Colonic mucosa (tissue), 4 donors: ENCODE data around the gene WWOX. TPM values are rescaled to one million over a fixed set of nuclear protein-coding genes. Genes with fewer than 3 reads are reported as not detected.

Source experiments
- DNase-seq: peaks from one replicate; pipeline ENCODE4 v3.0.0-alpha.2; 2020
- H3K27ac ChIP-seq: fragments of 200-600 bp; one replicate; pipeline ENCODE4 v1.8.0; 2021
- H3K27me3 ChIP-seq: fragments of 200-600 bp; one replicate; pipeline ENCODE4 v1.8.0; 2021
- H3K36me3 ChIP-seq: fragments of 200-600 bp; one replicate; pipeline ENCODE4 v1.8.0; 2021
- H3K4me1 ChIP-seq: fragments of 200-600 bp; one replicate; pipeline ENCODE4 v1.8.0; 2021; ENCODE audit warnings: mild to moderate bottlenecking
- H3K4me3 ChIP-seq: fragments of 200-600 bp; one replicate; pipeline ENCODE4 v1.8.0; 2021
- H3K9ac ChIP-seq, 2 donors: one replicate each; pipeline ENCODE4 v1.7.0; 2013; ENCODE audit warnings: control low read depth in 2 of 2, low read depth in 2 of 2, low read length in 2 of 2
- H3K9me3 ChIP-seq: fragments of 200-600 bp; one replicate; pipeline ENCODE4 v1.8.0; 2021
- intact Hi-C: fragments of 100-400 bp; cut with DNase I; formaldehyde crosslinking; loops from one replicate; pipeline ENCODE4 v1.14.1; 2022
- total RNA-seq, 2 donors: library from RNA; stranded (reverse); fragmentation: NEBNext Ultra II Directional in 1 of 2; extraction: Animal tissue kit (Norgen Biotek cat#: 25700) in 1 of 2; gene quantifications; one replicate each; pipeline ENCODE4 v1.2.1, GENCODE V29; 2021
- TF ChIP-seq, protein P1 (sequence below): fragments of 200-600 bp; IDR thresholded peaks from one replicate; pipeline ENCODE4 v1.8.0; 2022; ENCODE audit warnings: antibody characterized with exemption, mild to moderate bottlenecking
- donor health status: healthy.
- donor health status: DM: no; HTN: no; CAD: no.
- donor health status: DM: no; HTN: no; CAD: no.

Gene WWOX
- total RNA-seq, 2 donors from 2014 or later: 7.2 to 11.0 TPM

DNA sequence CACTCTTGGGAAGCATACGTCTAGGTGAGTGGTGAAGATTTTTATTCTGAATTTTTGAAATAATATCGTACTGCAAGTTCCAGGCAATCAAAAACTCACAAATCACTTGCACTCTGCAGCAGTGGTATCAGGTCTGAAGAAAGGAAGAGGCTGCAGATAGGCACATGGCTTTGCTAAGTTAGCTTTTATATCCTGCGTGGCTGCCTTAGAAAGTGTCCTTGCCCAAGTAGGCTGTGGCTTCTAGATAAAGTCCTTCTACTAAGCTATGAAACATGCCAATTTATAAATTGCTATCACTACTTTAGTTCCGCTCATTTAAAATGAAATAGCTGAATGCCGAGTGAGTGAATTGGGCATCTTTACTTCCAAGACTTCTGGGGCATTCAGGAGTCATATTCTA is 17.9 kb downstream of the WWOX start:
- H3K36me3 ChIP-seq: no peaks in the 10 kb centered on the region
- TF ChIP-seq, protein P1, sequence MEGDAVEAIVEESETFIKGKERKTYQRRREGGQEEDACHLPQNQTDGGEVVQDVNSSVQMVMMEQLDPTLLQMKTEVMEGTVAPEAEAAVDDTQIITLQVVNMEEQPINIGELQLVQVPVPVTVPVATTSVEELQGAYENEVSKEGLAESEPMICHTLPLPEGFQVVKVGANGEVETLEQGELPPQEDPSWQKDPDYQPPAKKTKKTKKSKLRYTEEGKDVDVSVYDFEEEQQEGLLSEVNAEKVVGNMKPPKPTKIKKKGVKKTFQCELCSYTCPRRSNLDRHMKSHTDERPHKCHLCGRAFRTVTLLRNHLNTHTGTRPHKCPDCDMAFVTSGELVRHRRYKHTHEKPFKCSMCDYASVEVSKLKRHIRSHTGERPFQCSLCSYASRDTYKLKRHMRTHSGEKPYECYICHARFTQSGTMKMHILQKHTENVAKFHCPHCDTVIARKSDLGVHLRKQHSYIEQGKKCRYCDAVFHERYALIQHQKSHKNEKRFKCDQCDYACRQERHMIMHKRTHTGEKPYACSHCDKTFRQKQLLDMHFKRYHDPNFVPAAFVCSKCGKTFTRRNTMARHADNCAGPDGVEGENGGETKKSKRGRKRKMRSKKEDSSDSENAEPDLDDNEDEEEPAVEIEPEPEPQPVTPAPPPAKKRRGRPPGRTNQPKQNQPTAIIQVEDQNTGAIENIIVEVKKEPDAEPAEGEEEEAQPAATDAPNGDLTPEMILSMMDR: no peak
- no peak overlapping the region for H3K27ac ChIP-seq
- H3K27me3 ChIP-seq: no peaks in the 10 kb centered on the region
- no peak for DNase-seq
- no peaks in the 10 kb centered on the region for H3K9me3 ChIP-seq
- H3K4me3 ChIP-seq: no peak overlapping the region
- intact Hi-C loops: no loop called here
- no peak overlapping the region for H3K9ac ChIP-seq
- no peaks in the 10 kb centered on the region for H3K4me1 ChIP-seq

DNA sequence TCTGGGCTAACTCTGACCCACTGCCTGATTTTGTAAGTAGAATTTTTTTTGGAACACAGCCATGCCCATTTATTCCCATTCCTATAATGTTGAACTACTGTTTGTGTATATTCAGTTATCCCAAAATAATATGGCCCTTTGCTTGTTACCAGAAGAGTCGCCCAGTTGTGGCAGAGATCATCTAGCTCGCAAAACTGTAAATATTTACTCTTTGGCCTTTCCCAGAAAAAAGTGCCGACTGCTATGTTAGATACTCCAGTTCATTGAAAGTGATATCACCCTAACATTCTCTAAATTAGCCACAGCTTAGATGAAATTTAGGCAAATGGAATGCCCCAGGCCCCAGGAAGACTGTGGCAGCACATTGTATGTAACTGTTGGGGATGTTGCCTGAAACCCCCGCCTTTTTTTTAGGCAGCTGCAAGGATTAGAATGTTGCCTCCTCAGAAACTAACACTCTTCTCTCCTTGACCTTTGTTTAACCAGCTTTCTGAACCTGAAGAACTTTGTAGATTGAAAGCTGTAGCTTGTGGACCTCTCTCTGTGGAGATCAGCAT is 19.1 kb downstream of the WWOX start:
- Histone ChIP-seq H3K9ac (no peak overlapping the region), H3K36me3 (no peaks in the 10 kb centered on the region), H3K4me1 (no peaks in the 10 kb centered on the region), H3K27ac (no peak overlapping the region), H3K27me3 (no peaks in the 10 kb centered on the region), H3K4me3 (no peak overlapping the region), H3K9me3 (no peaks in the 10 kb centered on the region)
- TF ChIP-seq, protein P1: no peak
- no peak for DNase-seq
- intact Hi-C loops: no loop called here

- no peak overlapping the region for H3K9ac ChIP-seq
Measured at GRCh38 chr16:78122774-78123315, 23.4 kb downstream of the WWOX start.

DNA sequence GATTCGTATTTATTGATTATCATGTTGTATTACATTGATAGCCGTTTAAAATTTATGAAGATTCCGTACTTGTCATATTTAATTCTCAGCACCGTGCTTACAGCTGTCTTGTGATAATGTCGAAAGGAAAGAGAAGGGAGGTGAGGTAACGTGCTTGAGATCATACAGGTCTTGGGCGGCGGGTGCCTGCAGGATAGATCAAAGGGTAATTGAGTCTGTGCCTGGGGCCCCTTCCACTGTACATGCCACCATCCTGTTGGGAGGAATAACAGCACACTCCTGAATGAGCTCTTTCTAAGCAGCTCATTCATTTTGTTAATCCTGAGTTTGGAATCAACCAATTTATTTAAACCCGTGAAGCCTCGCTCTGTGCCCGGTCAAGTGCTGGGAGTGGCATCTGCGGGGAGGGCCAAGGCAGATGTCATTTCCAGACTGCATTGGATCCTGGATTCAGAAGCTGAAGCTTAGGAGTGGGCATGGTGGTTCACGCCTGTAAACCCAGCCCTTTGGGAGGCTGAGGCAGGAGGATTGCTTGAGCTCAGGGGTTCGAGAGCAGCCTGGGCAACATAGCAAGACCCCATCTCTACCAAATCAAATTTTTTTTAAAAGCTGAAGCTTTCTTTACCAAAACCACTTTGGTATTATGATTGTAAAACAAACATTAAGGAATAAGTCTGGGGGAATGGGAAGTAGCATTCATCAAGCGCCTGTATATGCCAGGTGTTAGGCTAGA is 25.8 kb downstream of the WWOX start:
- Histone ChIP-seq H3K9ac (no peak overlapping the region), H3K9me3 (no peaks in the 10 kb centered on the region), H3K36me3 (no peaks in the 10 kb centered on the region), H3K27me3 (no peaks in the 10 kb centered on the region), H3K27ac (no peak overlapping the region), H3K4me3 (no peak overlapping the region), H3K4me1 (no peaks in the 10 kb centered on the region)
- TF ChIP-seq, protein P1: no peak
- intact Hi-C loops: loop anchor here (2.0 to 10.0 kb wide), 2 partner anchors 110 to 310 kb away; no protein-coding TSS in a partner anchor
- DNase-seq: no peak

More at GRCh38 chr16:78122774-78123315, 23.4 kb downstream of the WWOX start:
- no peak for DNase-seq
- H3K9me3 ChIP-seq: no peaks in the 10 kb centered on the region
- H3K36me3 ChIP-seq: no peaks in the 10 kb centered on the region
- TF ChIP-seq, protein P1: peak; percentile 22
- intact Hi-C loops: loop anchor here (10.0 kb wide), 1 partner anchor 312 kb away; no protein-coding TSS in a partner anchor
- no peak overlapping the region for H3K4me3 ChIP-seq
- H3K27ac ChIP-seq: no peak overlapping the region
- no peaks in the 10 kb centered on the region for H3K4me1 ChIP-seq
- H3K27me3 ChIP-seq: no peaks in the 10 kb centered on the region

- intact Hi-C loops: loop anchor here (10.0 kb wide), 1 partner anchor 308 kb away; no protein-coding TSS in a partner anchor
- H3K4me1 ChIP-seq: no peaks in the 10 kb centered on the region
- H3K4me3 ChIP-seq: no peak overlapping the region
- H3K9me3 ChIP-seq: no peaks in the 10 kb centered on the region
- no peak overlapping the region for H3K27ac ChIP-seq
- H3K27me3 ChIP-seq: no peaks in the 10 kb centered on the region
- no peak overlapping the region for H3K9ac ChIP-seq
- no peak for DNase-seq
- no peaks in the 10 kb centered on the region for H3K36me3 ChIP-seq
- TF ChIP-seq, protein P1: no peak
Measured at GRCh38 chr16:78126662-78127061, 27.2 kb downstream of the WWOX start.
